GM06990 (cell line): Measurements from ENCODE around the gene MYO7A.

Experiments
- DNase-seq: peaks from one replicate; pipeline ENCODE4 v3.0.0-alpha.2; 2011; ENCODE audit not compliant: insufficient read length; ENCODE audit errors: extremely low read depth
- H3K27me3 ChIP-seq: replicated peaks from 2 replicates; pipeline ENCODE4 v1.6.0; 2011; ENCODE audit warnings: low read length; ENCODE audit not compliant: control insufficient read depth, insufficient read depth
- H3K36me3 ChIP-seq: 2 replicates; pipeline ENCODE4 v1.5.1; 2011; ENCODE audit warnings: low read length; ENCODE audit not compliant: control insufficient read depth, insufficient read depth
- H3K4me3 ChIP-seq: replicated peaks from 2 replicates; pipeline ENCODE4 v1.5.1; 2011; ENCODE audit warnings: low read depth, mild to moderate bottlenecking, control low read depth, low read length
- CTCF ChIP-seq: IDR thresholded peaks from 2 replicates; pipeline ENCODE4 v1.5.1; 2011; ENCODE audit warnings: low read length, control low read depth, mild to moderate bottlenecking, inconsistent platforms; ENCODE audit not compliant: insufficient read depth, poor library complexity, severe bottlenecking

MYO7A gene

GRCh38 chr11:77136074-77136473, 8.0 kb downstream of the MYO7A start:
- Histone ChIP-seq H3K4me3 (no peak overlapping the region), H3K36me3 (no peaks in the 10 kb centered on the region), H3K27me3 (no peaks in the 10 kb centered on the region; the same call in 1 of the 2 replicates)
- TF ChIP-seq CTCF = no peak
- no peak for DNase-seq

- TF ChIP-seq CTCF = no peak
- Histone ChIP-seq H3K4me3 (no peak overlapping the region), H3K36me3 (no peaks in the 10 kb centered on the region), H3K27me3 (no peaks in the 10 kb centered on the region; the same call in none of the 2 replicates)
- DNase-seq = no peak
Measured at GRCh38 chr11:77136784-77137420, 8.9 kb downstream of the MYO7A start.

- Histone ChIP-seq H3K36me3 (no peaks in the 10 kb centered on the region), H3K4me3 (no peak overlapping the region), H3K27me3 (no peaks in the 10 kb centered on the region; the same call in none of the 2 replicates)
- no peak for TF ChIP-seq CTCF
- DNase-seq = no peak
Measured at GRCh38 chr11:77137421-77137820, 9.4 kb downstream of the MYO7A start.

- no peak for DNase-seq
- Histone ChIP-seq H3K4me3 (no peak overlapping the region; the same call in 1 of the 2 replicates), H3K27me3 (no peaks in the 10 kb centered on the region; the same call in none of the 2 replicates), H3K36me3 (no peaks in the 10 kb centered on the region)
- TF ChIP-seq CTCF = no peak
Measured at GRCh38 chr11:77138106-77138649, 10.1 kb downstream of the MYO7A start.

- H3K36me3 ChIP-seq = no peaks in the 10 kb centered on the region
- TF ChIP-seq CTCF = no peak
- DNase-seq = no peak
- no peaks in the 10 kb centered on the region; the same call in none of the 2 replicates for H3K27me3 ChIP-seq
- H3K4me3 ChIP-seq = no peak overlapping the region
Measured at GRCh38 chr11:77139201-77139600, 11.2 kb downstream of the MYO7A start.
